DND-41 (cell line): ENCODE results near the gene ANO2.
"Not testable (repeated sequence)": the region's sequence is repeated elsewhere in the genome, so short reads cannot be mapped to it uniquely, and the experiment has no call there.

Source experiments
- ATAC-seq: fragments of 200-7000 bp; cut with Tn5 transposase; 3 replicates; pipeline ENCODE4 v1.9.1; 2021; ENCODE audit warnings: low read depth; ENCODE audit not compliant: insufficient read depth
- DNase-seq: peaks from one replicate; pipeline ENCODE4 v3.0.0-alpha.2; 2020
- H2AFZ ChIP-seq: 2 replicates; pipeline ENCODE4 v1.6.0; 2012; ENCODE audit warnings: low read depth, low read length
- H3K27ac ChIP-seq: 2 replicates; pipeline ENCODE4 v1.5.1; 2012; ENCODE audit warnings: low read length, inconsistent platforms
- H3K27me3 ChIP-seq: fragments of 200-600 bp; sonication (generic); 2 replicates; pipeline ENCODE4 v1.6.0; 2012; ENCODE audit warnings: low read length, mild to moderate bottlenecking, inconsistent platforms; ENCODE audit not compliant: insufficient read depth, poor library complexity
- H3K36me3 ChIP-seq: 2 replicates; pipeline ENCODE4 v1.5.1; 2012; ENCODE audit warnings: low read length, inconsistent platforms; ENCODE audit not compliant: insufficient read depth
- H3K4me1 ChIP-seq: 2 replicates; pipeline ENCODE4 v1.5.1; 2012; ENCODE audit warnings: mild to moderate bottlenecking, low read length; ENCODE audit not compliant: insufficient read depth
- H3K4me2 ChIP-seq: 2 replicates; pipeline ENCODE4 v1.6.0; 2012; ENCODE audit warnings: mild to moderate bottlenecking, moderate library complexity, low read length, inconsistent platforms; ENCODE audit not compliant: insufficient read depth
- H3K4me3 ChIP-seq, 2 experiments: fragments of 200-600 bp in 1 of 2; shearing (Covaris generic) in 1 of 2; 2 replicates each; pipeline ENCODE4 v1.5.1; 2012 to 2016; ENCODE audit warnings: inconsistent platforms in 2 of 2, low read length in 2 of 2, mild to moderate bottlenecking in 2 of 2, low read depth in 1 of 2, moderate library complexity in 1 of 2
- H3K79me2 ChIP-seq: 2 replicates; pipeline ENCODE4 v1.6.0; 2012; ENCODE audit warnings: low read length, inconsistent platforms; ENCODE audit not compliant: insufficient read depth
- H3K9ac ChIP-seq: 2 replicates; pipeline ENCODE4 v1.6.0; 2012; ENCODE audit warnings: low read depth, mild to moderate bottlenecking, inconsistent platforms, low read length, moderate library complexity
- H3K9me3 ChIP-seq: 2 replicates; pipeline ENCODE4 v1.5.1; 2012; ENCODE audit warnings: low read length, moderate library complexity, mild to moderate bottlenecking, inconsistent platforms; ENCODE audit not compliant: insufficient read depth, severe bottlenecking
- H4K20me1 ChIP-seq: 2 replicates; pipeline ENCODE4 v1.6.0; 2012; ENCODE audit warnings: low read length; ENCODE audit not compliant: insufficient read depth
- CTCF ChIP-seq: IDR thresholded peaks from 2 replicates; pipeline ENCODE4 v1.5.1; 2012; ENCODE audit warnings: borderline replicate concordance, low read length, moderate library complexity, mild to moderate bottlenecking; ENCODE audit not compliant: poor library complexity, severe bottlenecking; ENCODE audit errors: extremely low read depth
- EZH2 ChIP-seq: IDR thresholded peaks from 3 replicates; pipeline ENCODE4 v1.6.1; 2012; ENCODE audit warnings: borderline replicate concordance, low read depth, mild to moderate bottlenecking, moderate library complexity, low read length, inconsistent platforms; ENCODE audit not compliant: severe bottlenecking

Gene ANO2

DNA sequence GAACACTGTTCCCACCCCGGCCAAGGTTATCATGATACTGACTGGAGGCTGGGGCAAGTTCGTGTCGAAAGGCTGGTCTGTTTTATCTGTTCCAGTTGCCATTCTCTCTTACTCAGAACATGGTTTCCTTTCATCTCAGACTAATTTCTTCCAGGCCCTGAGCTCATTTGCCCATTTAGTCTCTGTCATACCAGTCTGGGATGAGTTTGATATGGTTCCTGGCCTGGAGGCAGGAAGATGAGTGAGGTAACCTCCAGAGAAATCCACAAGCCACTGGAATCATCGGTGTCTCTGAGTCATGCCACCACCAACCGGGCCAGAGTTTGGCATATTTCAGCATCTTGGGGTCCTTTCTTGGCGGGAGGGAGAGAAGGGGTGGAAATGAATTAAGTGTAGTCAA, 398.4 kb downstream of the ANO2 start:
- Histone ChIP-seq H3K9me3 (no peaks in the 10 kb centered on the region), H4K20me1 (no peaks in the 10 kb centered on the region), H3K9ac (no peak overlapping the region), H3K27ac (no peak overlapping the region), H3K27me3 (no peaks in the 10 kb centered on the region), H3K36me3 (no peaks in the 10 kb centered on the region), H2AFZ (no peak overlapping the region), H3K79me2 (no peaks in the 10 kb centered on the region), H3K4me2 (no peak overlapping the region), H3K4me1 (no peaks in the 10 kb centered on the region), H3K4me3 (no peak overlapping the region)
- DNase-seq: no peak
- ATAC-seq: no peak
- TF ChIP-seq CTCF (no peak), EZH2 (no peak)

GRCh38 chr12:5537771-5538170, 407.3 kb downstream of the ANO2 start:
- TF ChIP-seq CTCF: no peak
- Histone ChIP-seq H3K27me3 (peaks cover 12% of the 10 kb centered on the region), H3K36me3 (no peaks in the 10 kb centered on the region), H3K9ac (no peak overlapping the region), H3K27ac (no peak overlapping the region), H2AFZ (no peak overlapping the region), H3K79me2 (no peaks in the 10 kb centered on the region), H3K4me2 (no peak overlapping the region), H3K4me3 (no peak overlapping the region), H3K9me3 (no peaks in the 10 kb centered on the region), H3K4me1 (no peaks in the 10 kb centered on the region), H4K20me1 (no peaks in the 10 kb centered on the region)
- ATAC-seq (no peak), DNase-seq (no peak)

GRCh38 chr12:5537026-5537615, 407.9 kb downstream of the ANO2 start:
- not testable (repeated sequence) for H3K4me3 ChIP-seq, H3K9ac ChIP-seq, H4K20me1 ChIP-seq, H3K79me2 ChIP-seq, H3K27ac ChIP-seq, H2AFZ ChIP-seq, H3K36me3 ChIP-seq, ATAC-seq, H3K4me1 ChIP-seq, H3K9me3 ChIP-seq, H3K4me2 ChIP-seq, DNase-seq
- H3K27me3 ChIP-seq: peaks cover 18% of the 10 kb centered on the region

GRCh38 chr12:5535541-5535940, 409.5 kb downstream of the ANO2 start:
- H2AFZ ChIP-seq: no peak overlapping the region

More at GRCh38 chr12:5535541-5535940, 409.5 kb downstream of the ANO2 start:
- Histone ChIP-seq H3K4me3 (no peak overlapping the region), H3K9ac (no peak overlapping the region), H3K27me3 (peaks cover 33% of the 10 kb centered on the region), H3K79me2 (no peaks in the 10 kb centered on the region), H3K4me2 (no peak overlapping the region), H3K9me3 (no peaks in the 10 kb centered on the region), H3K4me1 (no peaks in the 10 kb centered on the region), H4K20me1 (no peaks in the 10 kb centered on the region), H3K36me3 (no peaks in the 10 kb centered on the region), H3K27ac (no peak overlapping the region)
- TF ChIP-seq CTCF: no peak
- TF ChIP-seq EZH2: no peak
- ATAC-seq (no peak), DNase-seq (no peak)
